ENCODE results near the gene POLR3C.

DNA sequence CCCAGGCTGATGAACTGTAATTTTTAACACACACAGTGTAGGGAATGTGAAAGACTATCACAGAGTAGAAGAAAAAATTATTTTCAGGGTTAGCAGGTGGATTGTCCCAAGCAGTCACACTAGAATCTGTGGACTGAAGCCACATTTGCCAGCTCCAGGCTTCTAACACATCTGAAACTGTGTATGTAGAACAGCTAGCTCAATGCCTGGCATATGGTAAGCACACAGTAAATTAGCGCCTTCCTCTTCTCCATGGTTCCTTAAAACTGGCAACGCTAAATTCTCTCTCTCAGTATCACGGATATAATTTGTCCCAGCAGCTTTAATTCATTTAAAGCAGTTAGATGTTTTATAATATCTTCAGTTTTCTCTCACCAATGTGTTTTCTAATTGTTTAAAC, 19.0 kb downstream of the POLR3C start:
- TF ChIP-seq, protein P1, sequence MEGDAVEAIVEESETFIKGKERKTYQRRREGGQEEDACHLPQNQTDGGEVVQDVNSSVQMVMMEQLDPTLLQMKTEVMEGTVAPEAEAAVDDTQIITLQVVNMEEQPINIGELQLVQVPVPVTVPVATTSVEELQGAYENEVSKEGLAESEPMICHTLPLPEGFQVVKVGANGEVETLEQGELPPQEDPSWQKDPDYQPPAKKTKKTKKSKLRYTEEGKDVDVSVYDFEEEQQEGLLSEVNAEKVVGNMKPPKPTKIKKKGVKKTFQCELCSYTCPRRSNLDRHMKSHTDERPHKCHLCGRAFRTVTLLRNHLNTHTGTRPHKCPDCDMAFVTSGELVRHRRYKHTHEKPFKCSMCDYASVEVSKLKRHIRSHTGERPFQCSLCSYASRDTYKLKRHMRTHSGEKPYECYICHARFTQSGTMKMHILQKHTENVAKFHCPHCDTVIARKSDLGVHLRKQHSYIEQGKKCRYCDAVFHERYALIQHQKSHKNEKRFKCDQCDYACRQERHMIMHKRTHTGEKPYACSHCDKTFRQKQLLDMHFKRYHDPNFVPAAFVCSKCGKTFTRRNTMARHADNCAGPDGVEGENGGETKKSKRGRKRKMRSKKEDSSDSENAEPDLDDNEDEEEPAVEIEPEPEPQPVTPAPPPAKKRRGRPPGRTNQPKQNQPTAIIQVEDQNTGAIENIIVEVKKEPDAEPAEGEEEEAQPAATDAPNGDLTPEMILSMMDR (IDR thresholded peaks at IDR 0.05), result no peak
- no peak for TF ChIP-seq POLR2A (IDR thresholded peaks at IDR 0.05)

All from thyroid gland (tissue), 4 donors.